Left ventricle myocardium inferior (tissue), 1 donor: ENCODE results near the gene PCDHB1. TPM values are rescaled to one million over a fixed set of nuclear protein-coding genes. Genes with fewer than 3 reads are reported as not detected.
"Not testable (repeated sequence)": the region's sequence is repeated elsewhere in the genome, so short reads cannot be mapped to it uniquely, and the experiment has no call there.

Source experiments
- DNase-seq: peaks from one replicate; pipeline ENCODE4 v3.0.0-alpha.2; 2020
- H3K27ac ChIP-seq: fragments of 200-600 bp; replicated peaks from 2 replicates; pipeline ENCODE4 v1.8.0; 2021
- H3K27me3 ChIP-seq: fragments of 200-600 bp; 2 replicates; pipeline ENCODE4 v1.8.0; 2021; ENCODE audit warnings: low read depth
- H3K36me3 ChIP-seq: fragments of 200-600 bp; 2 replicates; pipeline ENCODE4 v1.8.0; 2021
- H3K4me1 ChIP-seq: fragments of 200-600 bp; 2 replicates; pipeline ENCODE4 v1.8.0; 2021
- H3K4me3 ChIP-seq: fragments of 200-600 bp; 2 replicates; pipeline ENCODE4 v1.8.0; 2021; ENCODE audit warnings: mild to moderate bottlenecking, moderate library complexity
- H3K9me3 ChIP-seq: fragments of 200-600 bp; replicated peaks from 2 replicates; pipeline ENCODE4 v1.8.0; 2021
- intact Hi-C: fragments of 100-400 bp; cut with micrococcal nuclease; formaldehyde crosslinking; loops from one replicate; pipeline ENCODE4 v1.11.0; 2022
- total RNA-seq: library from RNA; stranded (reverse); fragmentation: NEBNext Ultra II Directional; extraction: Animal tissue kit (Norgen Biotek cat#: 25700); gene quantifications from one replicate; pipeline ENCODE4 v1.2.1, GENCODE V29; 2021
- TF ChIP-seq, protein P1 (sequence below): fragments of 200-600 bp; IDR thresholded peaks from 2 replicates; pipeline ENCODE4 v1.8.0; 2021; ENCODE audit warnings: antibody characterized with exemption, mild to moderate bottlenecking, borderline replicate concordance
- donor health status: DM: no; HTN: yes; CAD: no; lungs with severe emphysema.

The PCDHB1 gene
- total RNA-seq, 1 donor from 2014 or later, result not detected

DNA sequence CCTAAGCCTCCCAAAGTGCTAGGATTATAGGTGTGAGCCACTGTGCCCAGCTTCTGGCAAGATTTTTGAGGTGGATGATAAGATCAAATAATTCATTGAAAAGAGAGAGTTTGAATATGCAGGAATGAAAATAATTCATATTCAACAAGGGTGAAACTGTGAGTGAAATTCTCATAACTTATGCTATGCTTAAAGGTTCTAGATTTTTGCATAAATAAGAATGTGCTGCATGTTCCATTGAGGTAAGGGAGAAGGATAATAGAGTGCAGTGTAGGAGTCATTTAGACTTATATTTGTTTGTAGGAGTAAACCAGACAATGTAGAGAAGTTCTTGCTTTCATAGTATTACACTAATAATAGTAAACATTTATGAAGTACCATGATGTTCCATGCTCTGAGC is 31.1 kb downstream of the PCDHB1 start:
- H3K27me3 ChIP-seq, result peaks cover 68% of the 10 kb centered on the region
- H3K9me3 ChIP-seq, result peaks cover 28% of the 10 kb centered on the region
- H3K36me3 ChIP-seq, result no peaks in the 10 kb centered on the region
- TF ChIP-seq, protein P1, sequence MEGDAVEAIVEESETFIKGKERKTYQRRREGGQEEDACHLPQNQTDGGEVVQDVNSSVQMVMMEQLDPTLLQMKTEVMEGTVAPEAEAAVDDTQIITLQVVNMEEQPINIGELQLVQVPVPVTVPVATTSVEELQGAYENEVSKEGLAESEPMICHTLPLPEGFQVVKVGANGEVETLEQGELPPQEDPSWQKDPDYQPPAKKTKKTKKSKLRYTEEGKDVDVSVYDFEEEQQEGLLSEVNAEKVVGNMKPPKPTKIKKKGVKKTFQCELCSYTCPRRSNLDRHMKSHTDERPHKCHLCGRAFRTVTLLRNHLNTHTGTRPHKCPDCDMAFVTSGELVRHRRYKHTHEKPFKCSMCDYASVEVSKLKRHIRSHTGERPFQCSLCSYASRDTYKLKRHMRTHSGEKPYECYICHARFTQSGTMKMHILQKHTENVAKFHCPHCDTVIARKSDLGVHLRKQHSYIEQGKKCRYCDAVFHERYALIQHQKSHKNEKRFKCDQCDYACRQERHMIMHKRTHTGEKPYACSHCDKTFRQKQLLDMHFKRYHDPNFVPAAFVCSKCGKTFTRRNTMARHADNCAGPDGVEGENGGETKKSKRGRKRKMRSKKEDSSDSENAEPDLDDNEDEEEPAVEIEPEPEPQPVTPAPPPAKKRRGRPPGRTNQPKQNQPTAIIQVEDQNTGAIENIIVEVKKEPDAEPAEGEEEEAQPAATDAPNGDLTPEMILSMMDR, result no peak
- peaks cover 5% of the 10 kb centered on the region for H3K4me1 ChIP-seq
- no peak for DNase-seq
- intact Hi-C loops, result no loop called here
- H3K27ac ChIP-seq, result no peak overlapping the region
- no peak overlapping the region for H3K4me3 ChIP-seq

GRCh38 chr5:141084487-141084989 is 33.4 kb downstream of the PCDHB1 start:
- TF ChIP-seq, protein P1, result peak; percentile 65
- Histone ChIP-seq H3K27ac (peak overlapping the region; percentile 69), H3K9me3 (peaks cover 29% of the 10 kb centered on the region), H3K4me3 (peak overlapping the region; percentile 65), H3K36me3 (no peaks in the 10 kb centered on the region), H3K4me1 (peaks cover 5% of the 10 kb centered on the region), H3K27me3 (peaks cover 51% of the 10 kb centered on the region)
- no peak for DNase-seq
- intact Hi-C loops, result no loop called here

DNA sequence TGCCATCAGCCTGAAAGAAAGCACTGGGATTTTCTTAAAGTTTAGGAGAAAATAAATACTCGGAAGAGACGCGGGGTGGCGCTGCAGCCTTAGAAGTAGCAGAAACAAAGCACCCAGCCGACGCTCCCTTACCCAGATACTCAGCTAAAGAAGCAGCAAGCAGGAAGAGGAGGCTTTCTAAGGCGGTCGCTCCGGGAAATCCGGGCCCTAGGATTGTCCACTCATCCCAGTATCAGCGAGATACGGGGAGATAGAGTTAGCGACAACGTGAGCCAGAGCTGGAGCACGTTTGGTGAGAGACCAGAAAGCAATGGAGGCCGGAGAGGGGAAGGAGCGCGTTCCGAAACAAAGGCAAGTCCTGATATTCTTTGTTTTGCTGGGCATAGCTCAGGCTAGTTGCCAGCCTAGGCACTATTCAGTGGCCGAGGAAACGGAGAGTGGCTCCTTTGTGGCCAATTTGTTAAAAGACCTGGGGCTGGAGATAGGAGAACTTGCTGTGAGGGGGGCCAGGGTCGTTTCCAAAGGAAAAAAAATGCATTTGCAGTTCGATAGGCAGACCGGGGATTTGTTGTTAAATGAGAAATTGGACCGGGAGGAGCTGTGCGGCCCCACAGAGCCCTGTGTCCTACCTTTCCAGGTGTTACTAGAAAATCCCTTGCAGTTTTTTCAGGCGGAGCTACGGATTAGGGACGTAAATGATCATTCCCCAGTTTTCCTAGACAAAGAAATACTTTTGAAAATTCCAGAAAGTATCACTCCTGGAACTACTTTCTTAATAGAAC is 43.5 kb downstream of the PCDHB1 start, which contains the start of gene PCDHB2:
Gene PCDHB2, plus strand, starts transcription at position 135 of the 782 bp plus-strand sequence. Its CDS starts 176 bp downstream, at position 311.
- intact Hi-C loops, result no loop called here
- TF ChIP-seq, protein P1, result peak; percentile 45
- Histone ChIP-seq H3K9me3 (peaks cover 73% of the 10 kb centered on the region), H3K4me1 (no peaks in the 10 kb centered on the region), H3K36me3 (no peaks in the 10 kb centered on the region), H3K4me3 (peak within 1 kb of the TSS; percentile 54), H3K27me3 (peaks cover 69% of the 10 kb centered on the region), H3K27ac (peak within 1 kb of the TSS; percentile 17)
- DNase-seq, result no peak

DNA sequence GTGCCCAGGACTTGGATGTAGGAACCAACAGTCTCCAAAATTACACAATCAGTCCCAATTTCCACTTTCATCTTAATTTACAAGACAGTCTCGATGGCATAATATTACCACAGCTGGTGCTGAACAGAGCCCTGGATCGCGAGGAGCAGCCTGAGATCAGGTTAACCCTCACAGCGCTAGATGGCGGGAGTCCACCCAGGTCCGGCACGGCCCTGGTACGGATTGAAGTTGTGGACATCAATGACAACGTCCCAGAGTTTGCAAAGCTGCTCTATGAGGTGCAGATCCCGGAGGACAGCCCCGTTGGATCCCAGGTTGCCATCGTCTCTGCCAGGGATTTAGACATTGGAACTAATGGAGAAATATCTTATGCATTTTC is 44.1 kb downstream of the PCDHB1 start:
- H3K27me3 ChIP-seq, result peaks cover 75% of the 10 kb centered on the region
- no peak overlapping the region for H3K27ac ChIP-seq
- H3K36me3 ChIP-seq, result no peaks in the 10 kb centered on the region
- TF ChIP-seq, protein P1, result no peak
- no peak for DNase-seq
- peaks cover 69% of the 10 kb centered on the region for H3K9me3 ChIP-seq
- H3K4me3 ChIP-seq, result peak overlapping the region; percentile 54
- intact Hi-C loops, result no loop called here
- no peaks in the 10 kb centered on the region for H3K4me1 ChIP-seq

DNA sequence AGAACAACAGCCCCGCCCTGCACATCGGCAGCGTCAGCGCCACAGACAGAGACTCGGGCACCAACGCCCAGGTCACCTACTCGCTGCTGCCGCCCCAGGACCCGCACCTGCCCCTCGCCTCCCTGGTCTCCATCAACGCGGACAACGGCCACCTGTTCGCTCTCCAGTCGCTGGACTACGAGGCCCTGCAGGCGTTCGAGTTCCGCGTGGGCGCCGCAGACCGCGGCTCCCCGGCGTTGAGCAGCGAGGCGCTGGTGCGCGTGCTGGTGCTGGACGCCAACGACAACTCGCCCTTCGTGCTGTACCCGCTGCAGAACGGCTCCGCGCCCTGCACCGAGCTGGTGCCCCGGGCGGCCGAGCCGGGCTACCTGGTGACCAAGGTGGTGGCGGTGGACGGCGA is 45.0 kb downstream of the PCDHB1 start:
- H3K27me3 ChIP-seq, result peaks cover 84% of the 10 kb centered on the region
- H3K27ac ChIP-seq, intact Hi-C loops, H3K36me3 ChIP-seq, DNase-seq, H3K4me1 ChIP-seq, H3K4me3 ChIP-seq: not testable (repeated sequence)
- H3K9me3 ChIP-seq, result peaks cover 69% of the 10 kb centered on the region

DNA sequence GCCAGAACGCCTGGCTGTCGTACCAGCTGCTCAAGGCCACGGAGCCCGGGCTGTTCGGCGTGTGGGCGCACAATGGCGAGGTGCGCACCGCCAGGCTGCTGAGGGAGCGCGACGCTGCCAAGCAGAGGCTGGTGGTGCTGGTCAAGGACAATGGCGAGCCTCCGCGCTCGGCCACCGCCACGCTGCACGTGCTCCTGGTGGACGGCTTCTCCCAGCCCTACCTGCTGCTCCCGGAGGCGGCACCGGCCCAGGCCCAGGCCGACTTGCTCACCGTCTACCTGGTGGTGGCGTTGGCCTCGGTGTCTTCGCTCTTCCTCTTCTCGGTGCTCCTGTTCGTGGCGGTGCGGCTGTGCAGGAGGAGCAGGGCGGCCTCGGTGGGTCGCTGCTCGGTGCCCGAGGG is 45.4 kb downstream of the PCDHB1 start:
- H3K4me3 ChIP-seq, intact Hi-C loops, H3K36me3 ChIP-seq, DNase-seq, H3K4me1 ChIP-seq, H3K27ac ChIP-seq: not testable (repeated sequence)
- Histone ChIP-seq H3K27me3 (peaks cover 86% of the 10 kb centered on the region), H3K9me3 (peaks cover 69% of the 10 kb centered on the region)
